D341Med (cell line): Measurements from ENCODE around the gene ENGASE.
A peak's percentile ranks its signal among the peaks of the same experiment; 100 is the strongest.

Experiments
- DNase-seq: peaks from one replicate; pipeline ENCODE4 v3.0.0; 2012; ENCODE audit warnings: low spot score

The ENGASE gene

GRCh38 chr17:79080761-79081290 lies 6.2 kb downstream of the ENGASE start:
- DNase-seq: no peak

- DNase-seq: no peak
Measured at GRCh38 chr17:79081571-79082276, 7.1 kb downstream of the ENGASE start.

- DNase-seq: peak; percentile 93
Measured at GRCh38 chr17:79082311-79083190, 7.9 kb downstream of the ENGASE start.

GRCh38 chr17:79083191-79083971 lies 8.8 kb downstream of the ENGASE start:
- no peak for DNase-seq

GRCh38 chr17:79084291-79085153 lies 9.9 kb downstream of the ENGASE start:
- no peak for DNase-seq

- no peak for DNase-seq
Measured at GRCh38 chr17:79085154-79085920, 10.7 kb downstream of the ENGASE start.

- DNase-seq: no peak
Measured at GRCh38 chr17:79085921-79086551, 11.4 kb downstream of the ENGASE start.

- no peak for DNase-seq
Measured at GRCh38 chr17:79086609-79087427, 12.2 kb downstream of the ENGASE start.

GRCh38 chr17:79087428-79088143 lies 13.0 kb downstream of the ENGASE start:
- peak; percentile 93 for DNase-seq

GRCh38 chr17:79088247-79088996 lies 13.8 kb downstream of the ENGASE start:
- DNase-seq: no peak

- DNase-seq: no peak
Measured at GRCh38 chr17:79088997-79089328, 14.3 kb downstream of the ENGASE start.

- DNase-seq: no peak
Measured at GRCh38 chr17:79089720-79090442, 15.3 kb downstream of the ENGASE start.

GRCh38 chr17:79090443-79091225 lies 16.0 kb downstream of the ENGASE start:
- no peak for DNase-seq

- no peak for DNase-seq
Measured at GRCh38 chr17:79091226-79091670, 16.6 kb downstream of the ENGASE start.

GRCh38 chr17:79092567-79092966 lies 17.9 kb downstream of the ENGASE start:
- no peak for DNase-seq

- DNase-seq: no peak
Measured at GRCh38 chr17:79093270-79093669, 18.6 kb downstream of the ENGASE start.
